ENCODE results near the gene GPRC5C. TPM values are rescaled to one million over a fixed set of nuclear protein-coding genes. Genes with fewer than 3 reads are reported as not detected.

Gene GPRC5C
- polyA plus RNA-seq, 1 experiment: 0.33 TPM

- TF ChIP-seq CTCF (IDR thresholded peaks at IDR 0.05; ENCODE audit: insufficient read depth, low read depth, low read length): no peak
- H3K36me3 ChIP-seq (ENCODE audit: control insufficient read depth, insufficient read depth, low read length): no peaks in the 10 kb centered on the region
Observed at GRCh38 chr17:74474043-74474792, 42.3 kb downstream of the GPRC5C start.

GRCh38 chr17:74475189-74475588 lies 43.3 kb downstream of the GPRC5C start:
- CTCF ChIA-PET: no interaction called here
- H3K4me3 ChIP-seq (ENCODE audit: low read depth, low read length): no peak overlapping the region
- no peak for TF ChIP-seq CTCF (IDR thresholded peaks at IDR 0.05; ENCODE audit: insufficient read depth, low read depth, low read length)
- DNase-seq (ENCODE audit: low read depth): no peak
- H3K27me3 ChIP-seq (ENCODE audit: control insufficient read depth, insufficient read depth, low read length): no peaks in the 10 kb centered on the region
- POLR2A ChIA-PET: no interaction called here
- H3K36me3 ChIP-seq (ENCODE audit: control insufficient read depth, insufficient read depth, low read length): no peaks in the 10 kb centered on the region

More at GRCh38 chr17:74474043-74474792, 42.3 kb downstream of the GPRC5C start:
- POLR2A ChIA-PET: no interaction called here
- no peak overlapping the region for H3K4me3 ChIP-seq (ENCODE audit: low read depth, low read length)
- DNase-seq (ENCODE audit: low read depth): no peak
- CTCF ChIA-PET: no interaction called here
- no peaks in the 10 kb centered on the region for H3K27me3 ChIP-seq (ENCODE audit: control insufficient read depth, insufficient read depth, low read length)

- no peak for TF ChIP-seq CTCF (IDR thresholded peaks at IDR 0.05; ENCODE audit: insufficient read depth, low read depth, low read length)
Observed at GRCh38 chr17:74477411-74477810, 45.5 kb downstream of the GPRC5C start.

GRCh38 chr17:74478420-74479100 lies 46.7 kb downstream of the GPRC5C start:
- ChIA-PET POLR2A (no interaction called here), CTCF (interaction anchor here (0.6 kb wide), 1 partner anchor 98 kb away, joined by 4 read pairs; no protein-coding TSS in a partner anchor)
- TF ChIP-seq CTCF (IDR thresholded peaks at IDR 0.05; ENCODE audit: insufficient read depth, low read depth, low read length): no peak
- Histone ChIP-seq H3K36me3 (ENCODE audit: control insufficient read depth, insufficient read depth, low read length) (no peaks in the 10 kb centered on the region), H3K27me3 (ENCODE audit: control insufficient read depth, insufficient read depth, low read length) (no peaks in the 10 kb centered on the region), H3K4me3 (ENCODE audit: low read depth, low read length) (no peak overlapping the region)
- DNase-seq (ENCODE audit: low read depth): no peak

More at GRCh38 chr17:74477411-74477810, 45.5 kb downstream of the GPRC5C start:
- ChIA-PET POLR2A (no interaction called here), CTCF (no interaction called here)
- Histone ChIP-seq H3K27me3 (ENCODE audit: control insufficient read depth, insufficient read depth, low read length) (no peaks in the 10 kb centered on the region), H3K4me3 (ENCODE audit: low read depth, low read length) (no peak overlapping the region), H3K36me3 (ENCODE audit: control insufficient read depth, insufficient read depth, low read length) (no peaks in the 10 kb centered on the region)
- DNase-seq (ENCODE audit: low read depth): no peak

GRCh38 chr17:74480290-74480689 lies 48.4 kb downstream of the GPRC5C start:
- no peak for TF ChIP-seq CTCF (IDR thresholded peaks at IDR 0.05; ENCODE audit: insufficient read depth, low read depth, low read length)
- Histone ChIP-seq H3K36me3 (ENCODE audit: control insufficient read depth, insufficient read depth, low read length) (no peaks in the 10 kb centered on the region), H3K27me3 (ENCODE audit: control insufficient read depth, insufficient read depth, low read length) (no peaks in the 10 kb centered on the region), H3K4me3 (ENCODE audit: low read depth, low read length) (no peak overlapping the region)
- CTCF ChIA-PET: interaction anchor here (1.4 kb wide), 1 partner anchor 23 kb away, joined by 4 read pairs; no protein-coding TSS in a partner anchor
- POLR2A ChIA-PET: no interaction called here
- DNase-seq (ENCODE audit: low read depth): no peak
